Ovary (tissue), 3 donors: ENCODE results near the gene GGA1.

Experiments used
- POLR2A ChIP-seq: fragments of 450-650 bp; IDR thresholded peaks from one replicate; pipeline ENCODE4 v1.6.1; 2017; ENCODE audit warnings: antibody characterized with exemption, mild to moderate bottlenecking, moderate library complexity
- TF ChIP-seq, protein P1 (sequence below), 3 donors: fragments of 450-650 bp in 2 of 3; fragments of 200-600 bp in 1 of 3; IDR thresholded peaks; one replicate each; pipeline versions ENCODE4 v1.5.1 to v1.8.0; 2016 to 2022; ENCODE audit warnings: antibody characterized with exemption in 3 of 3, mild to moderate bottlenecking in 1 of 3
- donor health status: DM: no; HTN: no; CAD: no.

DNA sequence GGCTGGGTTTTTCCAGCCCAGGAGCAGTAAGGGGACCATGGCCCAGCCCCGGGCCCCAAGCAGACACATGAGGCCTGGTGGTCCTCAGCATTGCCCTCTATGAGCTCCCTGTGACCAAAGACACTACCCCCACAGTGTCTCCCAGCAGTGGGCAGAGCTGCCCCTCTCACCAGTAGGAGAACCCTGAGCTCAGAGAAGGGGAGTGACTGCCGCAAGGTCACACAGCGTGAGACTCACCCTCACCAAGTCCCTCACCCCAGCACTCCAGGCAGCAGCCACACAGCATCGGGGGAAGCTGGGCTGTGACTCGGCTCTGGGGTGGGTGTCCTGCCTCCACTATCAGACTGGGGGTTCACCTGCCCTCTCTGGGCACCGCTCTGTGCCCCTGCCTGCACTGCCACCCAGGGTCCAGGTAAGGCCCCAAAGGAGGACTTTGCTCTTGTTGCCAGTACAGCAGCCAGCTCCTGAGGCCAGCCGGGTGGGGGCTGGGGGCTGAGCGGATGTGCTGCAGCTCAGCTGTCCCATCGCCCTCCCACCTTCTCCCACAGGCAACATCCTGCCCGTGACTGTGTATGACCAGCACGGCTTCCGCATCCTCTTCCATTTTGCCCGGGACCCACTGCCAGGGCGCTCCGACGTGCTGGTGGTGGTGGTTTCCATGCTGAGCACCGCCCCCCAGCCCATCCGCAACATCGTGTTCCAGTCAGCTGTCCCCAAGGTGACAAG is 23.0 kb downstream of the GGA1 start:
- TF ChIP-seq POLR2A, result no peak
- TF ChIP-seq, protein P1, sequence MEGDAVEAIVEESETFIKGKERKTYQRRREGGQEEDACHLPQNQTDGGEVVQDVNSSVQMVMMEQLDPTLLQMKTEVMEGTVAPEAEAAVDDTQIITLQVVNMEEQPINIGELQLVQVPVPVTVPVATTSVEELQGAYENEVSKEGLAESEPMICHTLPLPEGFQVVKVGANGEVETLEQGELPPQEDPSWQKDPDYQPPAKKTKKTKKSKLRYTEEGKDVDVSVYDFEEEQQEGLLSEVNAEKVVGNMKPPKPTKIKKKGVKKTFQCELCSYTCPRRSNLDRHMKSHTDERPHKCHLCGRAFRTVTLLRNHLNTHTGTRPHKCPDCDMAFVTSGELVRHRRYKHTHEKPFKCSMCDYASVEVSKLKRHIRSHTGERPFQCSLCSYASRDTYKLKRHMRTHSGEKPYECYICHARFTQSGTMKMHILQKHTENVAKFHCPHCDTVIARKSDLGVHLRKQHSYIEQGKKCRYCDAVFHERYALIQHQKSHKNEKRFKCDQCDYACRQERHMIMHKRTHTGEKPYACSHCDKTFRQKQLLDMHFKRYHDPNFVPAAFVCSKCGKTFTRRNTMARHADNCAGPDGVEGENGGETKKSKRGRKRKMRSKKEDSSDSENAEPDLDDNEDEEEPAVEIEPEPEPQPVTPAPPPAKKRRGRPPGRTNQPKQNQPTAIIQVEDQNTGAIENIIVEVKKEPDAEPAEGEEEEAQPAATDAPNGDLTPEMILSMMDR (IDR thresholded peaks at IDR 0.05), result no peak
